ENCODE measurements around the gene MEGF11.

The MEGF11 gene

GRCh38 chr15:65901336-65901735 is 352.2 kb downstream of the MEGF11 start:
- 87 to 92% methylated on average over 2 of the region's 2 CpGs for WGBS, 2 experiments
- no peak overlapping the region for H3K27ac ChIP-seq (ENCODE audit: insufficient read depth, low read depth, low read length, poor library complexity, severe bottlenecking)
- peaks cover 13% of the 10 kb centered on the region for H3K36me3 ChIP-seq (ENCODE audit: control insufficient read depth, insufficient read depth, low read length)
- H3K4me1 ChIP-seq (ENCODE audit: control insufficient read depth, insufficient read depth, low read length), result no peaks in the 10 kb centered on the region
- H3K4me3 ChIP-seq (ENCODE audit: insufficient read depth, low read depth, low read length), result no peak overlapping the region
- H3K9me3 ChIP-seq (ENCODE audit: control insufficient read depth, low read length), result no peaks in the 10 kb centered on the region
- H3K27me3 ChIP-seq (ENCODE audit: control insufficient read depth, insufficient read depth, low read length, poor library complexity, severe bottlenecking), result no peaks in the 10 kb centered on the region

GRCh38 chr15:65900488-65900887 is 353.1 kb downstream of the MEGF11 start:
- Histone ChIP-seq H3K36me3 (ENCODE audit: control insufficient read depth, insufficient read depth, low read length) (peaks cover 13% of the 10 kb centered on the region), H3K4me1 (ENCODE audit: control insufficient read depth, insufficient read depth, low read length) (no peaks in the 10 kb centered on the region), H3K27me3 (ENCODE audit: control insufficient read depth, insufficient read depth, low read length, poor library complexity, severe bottlenecking) (no peaks in the 10 kb centered on the region), H3K9me3 (ENCODE audit: control insufficient read depth, low read length) (no peaks in the 10 kb centered on the region), H3K27ac (ENCODE audit: insufficient read depth, low read depth, low read length, poor library complexity, severe bottlenecking) (no peak overlapping the region), H3K4me3 (ENCODE audit: insufficient read depth, low read depth, low read length) (no peak overlapping the region)
- WGBS, 2 experiments, result 91 to 95% methylated on average over 3 of the region's 3 CpGs

- Histone ChIP-seq H3K27me3 (ENCODE audit: control insufficient read depth, insufficient read depth, low read length, poor library complexity, severe bottlenecking) (no peaks in the 10 kb centered on the region), H3K36me3 (ENCODE audit: control insufficient read depth, insufficient read depth, low read length) (peaks cover 16% of the 10 kb centered on the region), H3K9me3 (ENCODE audit: control insufficient read depth, low read length) (no peaks in the 10 kb centered on the region), H3K27ac (ENCODE audit: insufficient read depth, low read depth, low read length, poor library complexity, severe bottlenecking) (no peak overlapping the region), H3K4me1 (ENCODE audit: control insufficient read depth, insufficient read depth, low read length) (no peaks in the 10 kb centered on the region), H3K4me3 (ENCODE audit: insufficient read depth, low read depth, low read length) (no peak overlapping the region)
- 96 to 98% methylated on average over 2 of the region's 2 CpGs for WGBS, 2 experiments
Measured at GRCh38 chr15:65896236-65896635, 357.3 kb downstream of the MEGF11 start.

DNA sequence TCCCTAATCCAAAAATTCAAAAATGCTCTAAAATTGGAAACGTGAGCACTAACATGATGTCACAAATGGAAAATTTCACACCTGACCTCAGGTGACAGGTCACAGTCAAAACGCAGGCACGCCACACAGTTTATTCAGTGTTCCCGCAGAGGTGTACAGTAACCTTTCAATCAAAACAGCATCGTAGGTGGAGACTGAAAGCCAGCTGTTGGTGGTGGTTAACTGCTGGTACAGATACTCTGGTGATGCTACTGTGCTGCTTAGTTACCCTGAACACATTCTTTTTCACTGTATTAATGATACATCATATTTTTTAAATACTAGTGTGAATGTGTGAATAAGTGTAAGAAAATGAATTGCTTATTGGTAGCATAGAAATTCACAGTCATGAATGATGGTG is 360.5 kb downstream of the MEGF11 start:
- Histone ChIP-seq H3K4me3 (ENCODE audit: insufficient read depth, low read depth, low read length) (no peak overlapping the region), H3K4me1 (ENCODE audit: control insufficient read depth, insufficient read depth, low read length) (no peaks in the 10 kb centered on the region), H3K36me3 (ENCODE audit: control insufficient read depth, insufficient read depth, low read length) (peaks cover 7% of the 10 kb centered on the region), H3K27ac (ENCODE audit: insufficient read depth, low read depth, low read length, poor library complexity, severe bottlenecking) (no peak overlapping the region), H3K9me3 (ENCODE audit: control insufficient read depth, low read length) (no peaks in the 10 kb centered on the region), H3K27me3 (ENCODE audit: control insufficient read depth, insufficient read depth, low read length, poor library complexity, severe bottlenecking) (no peaks in the 10 kb centered on the region)
- 94 to 95% methylated on average over 5 of the region's 5 CpGs for WGBS, 2 experiments

GRCh38 chr15:65888981-65889380 is 364.6 kb downstream of the MEGF11 start:
- H3K4me3 ChIP-seq (ENCODE audit: insufficient read depth, low read depth, low read length), result no peak overlapping the region
- H3K9me3 ChIP-seq (ENCODE audit: control insufficient read depth, low read length), result no peaks in the 10 kb centered on the region
- WGBS, 2 experiments, result 90 to 100% methylated on average over 1 to 3 of the region's 3 CpGs
- H3K36me3 ChIP-seq (ENCODE audit: control insufficient read depth, insufficient read depth, low read length), result peaks cover 16% of the 10 kb centered on the region
- H3K27ac ChIP-seq (ENCODE audit: insufficient read depth, low read depth, low read length, poor library complexity, severe bottlenecking), result no peak overlapping the region
- no peaks in the 10 kb centered on the region for H3K27me3 ChIP-seq (ENCODE audit: control insufficient read depth, insufficient read depth, low read length, poor library complexity, severe bottlenecking)
- H3K4me1 ChIP-seq (ENCODE audit: control insufficient read depth, insufficient read depth, low read length), result no peaks in the 10 kb centered on the region

GRCh38 chr15:65887565-65887964 is 366.0 kb downstream of the MEGF11 start:
- 93 to 94% methylated on average over 3 of the region's 3 CpGs for WGBS, 2 experiments

GRCh38 chr15:65885668-65886218 is 367.8 kb downstream of the MEGF11 start:
- WGBS, 2 experiments, result 93 to 95% methylated on average over 4 of the region's 4 CpGs
- Histone ChIP-seq H3K27ac (ENCODE audit: insufficient read depth, low read depth, low read length, poor library complexity, severe bottlenecking) (no peak overlapping the region), H3K27me3 (ENCODE audit: control insufficient read depth, insufficient read depth, low read length, poor library complexity, severe bottlenecking) (no peaks in the 10 kb centered on the region), H3K36me3 (ENCODE audit: control insufficient read depth, insufficient read depth, low read length) (peaks cover 21% of the 10 kb centered on the region), H3K9me3 (ENCODE audit: control insufficient read depth, low read length) (no peaks in the 10 kb centered on the region), H3K4me1 (ENCODE audit: control insufficient read depth, insufficient read depth, low read length) (no peaks in the 10 kb centered on the region), H3K4me3 (ENCODE audit: insufficient read depth, low read depth, low read length) (no peak overlapping the region)

More at GRCh38 chr15:65887565-65887964, 366.0 kb downstream of the MEGF11 start:
- Histone ChIP-seq H3K4me1 (ENCODE audit: control insufficient read depth, insufficient read depth, low read length) (no peaks in the 10 kb centered on the region), H3K27ac (ENCODE audit: insufficient read depth, low read depth, low read length, poor library complexity, severe bottlenecking) (no peak overlapping the region), H3K36me3 (ENCODE audit: control insufficient read depth, insufficient read depth, low read length) (peaks cover 16% of the 10 kb centered on the region), H3K27me3 (ENCODE audit: control insufficient read depth, insufficient read depth, low read length, poor library complexity, severe bottlenecking) (no peaks in the 10 kb centered on the region), H3K9me3 (ENCODE audit: control insufficient read depth, low read length) (no peaks in the 10 kb centered on the region), H3K4me3 (ENCODE audit: insufficient read depth, low read depth, low read length) (no peak overlapping the region)

DNA sequence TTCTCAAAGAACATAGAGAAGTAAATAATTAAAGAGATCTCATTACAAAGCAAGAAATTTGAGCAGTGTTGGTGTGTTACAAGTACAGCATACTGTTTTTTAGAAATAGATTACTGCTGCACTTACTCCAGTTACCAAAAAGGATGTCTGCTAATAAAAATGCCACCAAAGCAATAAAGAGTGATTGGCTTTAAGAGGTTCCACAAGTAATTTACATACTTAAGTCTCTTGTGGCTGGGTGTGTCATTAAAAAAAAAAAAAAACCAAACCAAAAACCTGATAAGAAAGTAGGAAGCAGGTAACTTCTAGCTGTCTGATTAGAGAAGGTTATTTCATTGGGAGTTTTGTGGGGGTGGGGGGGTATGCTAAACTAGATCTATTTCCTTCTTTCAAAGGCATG is 369.0 kb downstream of the MEGF11 start:
- Histone ChIP-seq H3K9me3 (ENCODE audit: control insufficient read depth, low read length) (no peaks in the 10 kb centered on the region), H3K4me3 (ENCODE audit: insufficient read depth, low read depth, low read length) (no peak overlapping the region), H3K4me1 (ENCODE audit: control insufficient read depth, insufficient read depth, low read length) (no peaks in the 10 kb centered on the region), H3K27me3 (ENCODE audit: control insufficient read depth, insufficient read depth, low read length, poor library complexity, severe bottlenecking) (no peaks in the 10 kb centered on the region), H3K27ac (ENCODE audit: insufficient read depth, low read depth, low read length, poor library complexity, severe bottlenecking) (no peak overlapping the region), H3K36me3 (ENCODE audit: control insufficient read depth, insufficient read depth, low read length) (peaks cover 24% of the 10 kb centered on the region)

- no peaks in the 10 kb centered on the region for H3K27me3 ChIP-seq (ENCODE audit: control insufficient read depth, insufficient read depth, low read length, poor library complexity, severe bottlenecking)
- H3K36me3 ChIP-seq (ENCODE audit: control insufficient read depth, insufficient read depth, low read length), result peaks cover 29% of the 10 kb centered on the region
- H3K27ac ChIP-seq (ENCODE audit: insufficient read depth, low read depth, low read length, poor library complexity, severe bottlenecking), result no peak overlapping the region
- no peaks in the 10 kb centered on the region for H3K4me1 ChIP-seq (ENCODE audit: control insufficient read depth, insufficient read depth, low read length)
- H3K9me3 ChIP-seq (ENCODE audit: control insufficient read depth, low read length), result no peaks in the 10 kb centered on the region
- no peak overlapping the region for H3K4me3 ChIP-seq (ENCODE audit: insufficient read depth, low read depth, low read length)
- WGBS, 2 experiments, result 84 to 93% methylated on average over 6 of the region's 6 CpGs
Measured at GRCh38 chr15:65883571-65883970, 370.0 kb downstream of the MEGF11 start.

DNA sequence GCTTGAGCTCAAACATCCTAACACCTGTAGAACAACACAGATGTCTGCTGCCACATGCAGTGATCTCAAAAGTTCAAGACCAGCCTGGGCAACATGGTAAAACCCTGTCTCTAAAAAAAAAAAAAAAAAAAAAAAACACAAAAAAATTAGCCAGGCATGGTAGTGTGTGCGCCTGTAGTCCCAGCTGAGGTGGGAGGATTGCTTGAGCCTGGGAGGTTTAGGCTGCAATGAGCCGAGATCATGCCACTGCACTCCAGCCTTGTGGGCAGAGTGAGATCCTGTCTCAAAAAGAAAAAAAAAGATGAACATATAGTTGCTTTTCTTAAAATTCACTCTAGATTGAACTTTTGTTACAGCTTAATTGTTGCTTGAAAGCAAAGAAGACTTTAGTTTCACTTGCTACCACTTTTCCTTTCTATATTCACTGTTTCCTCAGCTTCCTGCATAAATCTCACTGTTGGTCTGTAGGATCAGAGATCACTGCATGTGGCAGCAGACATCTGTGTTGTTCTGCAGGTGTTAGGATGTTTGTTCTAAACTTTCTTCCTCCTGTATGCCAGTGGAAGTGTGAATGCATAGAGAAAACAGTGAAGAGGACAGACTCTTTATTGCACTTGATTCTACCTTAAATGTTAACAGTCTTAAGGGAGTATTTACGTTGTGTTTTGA is 371.6 kb downstream of the MEGF11 start:
- Histone ChIP-seq H3K4me3 (ENCODE audit: insufficient read depth, low read depth, low read length) (no peak overlapping the region), H3K36me3 (ENCODE audit: control insufficient read depth, insufficient read depth, low read length) (peaks cover 32% of the 10 kb centered on the region), H3K4me1 (ENCODE audit: control insufficient read depth, insufficient read depth, low read length) (no peaks in the 10 kb centered on the region), H3K27ac (ENCODE audit: insufficient read depth, low read depth, low read length, poor library complexity, severe bottlenecking) (no peak overlapping the region), H3K9me3 (ENCODE audit: control insufficient read depth, low read length) (no peaks in the 10 kb centered on the region), H3K27me3 (ENCODE audit: control insufficient read depth, insufficient read depth, low read length, poor library complexity, severe bottlenecking) (no peaks in the 10 kb centered on the region)
- WGBS, 2 experiments, result 89 to 91% methylated on average over 3 of the region's 3 CpGs
